GM21619 (cell line): ENCODE measurements around the gene RNU5D-1.
"Not testable (repeated sequence)": the region's sequence is repeated elsewhere in the genome, so short reads cannot be mapped to it uniquely, and the experiment has no call there.

Experiments
- ATAC-seq: cut with Tn5 transposase; IDR thresholded peaks from one replicate; pipeline ENCODE4 v1.9.1; 2021; ENCODE audit not compliant: unreplicated experiment

RNU5D-1 gene

GRCh38 chr1:44730741-44731512 is at the start of gene RNU5D-1:
RNU5D-1 (minus strand) TSS chr1:44731170.
- peak; percentile 52 for ATAC-seq

GRCh38 chr1:44780583-44781121 is 49.7 kb upstream of the RNU5D-1 start:
- ATAC-seq: no peak

- ATAC-seq: no peak
These were observed 48.0 kb upstream of the RNU5D-1 start for GRCh38 chr1:44778705-44779576.

GRCh38 chr1:44777969-44778635 is 47.1 kb upstream of the RNU5D-1 start:
- ATAC-seq: no peak

GRCh38 chr1:44777547-44777946 is 46.6 kb upstream of the RNU5D-1 start:
- no peak for ATAC-seq

GRCh38 chr1:44776730-44777068 is 45.7 kb upstream of the RNU5D-1 start:
- no peak for ATAC-seq

GRCh38 chr1:44775930-44776729 is 45.2 kb upstream of the RNU5D-1 start:
- no peak for ATAC-seq

GRCh38 chr1:44775078-44775929 is 44.3 kb upstream of the RNU5D-1 start, which contains the start of gene RPS8:
RPS8 (plus strand) TSS chr1:44775540; CDS start chr1:44775597, 57 bp downstream.
- peak; percentile 76 for ATAC-seq

GRCh38 chr1:44766421-44766820 is 35.5 kb upstream of the RNU5D-1 start:
- not testable (repeated sequence) for ATAC-seq

GRCh38 chr1:44760876-44761275 is 29.9 kb upstream of the RNU5D-1 start:
- ATAC-seq: no peak

- no peak for ATAC-seq
These were observed 28.1 kb upstream of the RNU5D-1 start for GRCh38 chr1:44759077-44759476.

- peak; percentile 53 for ATAC-seq
These were observed 26.4 kb upstream of the RNU5D-1 start for GRCh38 chr1:44757420-44757819.

- no peak for ATAC-seq
These were observed 16.9 kb upstream of the RNU5D-1 start for GRCh38 chr1:44747878-44748277.

- ATAC-seq: no peak
These were observed 12.2 kb upstream of the RNU5D-1 start for GRCh38 chr1:44743211-44743610.

GRCh38 chr1:44740179-44740617 is 9.2 kb upstream of the RNU5D-1 start:
- ATAC-seq: no peak

- peak; percentile 95 for ATAC-seq
These were observed 8.6 kb upstream of the RNU5D-1 start, which contains the start of gene KIF2C for GRCh38 chr1:44739307-44740178. KIF2C (plus strand) TSS chr1:44739837; CDS start chr1:44739933, 96 bp downstream.

GRCh38 chr1:44738953-44739306 is 8.0 kb upstream of the RNU5D-1 start:
- not testable (repeated sequence) for ATAC-seq

GRCh38 chr1:44735992-44736391 is 5.0 kb upstream of the RNU5D-1 start:
- ATAC-seq: no peak
